Gastrocnemius medialis (tissue), 4 donors: Measurements from ENCODE around the gene MED10.

Experiments
- POLR2A ChIP-seq, 2 donors: fragments of 450-650 bp; IDR thresholded peaks; one replicate each; pipeline ENCODE4 v1.6.1; 2017; ENCODE audit warnings: antibody characterized with exemption in 2 of 2, mild to moderate bottlenecking in 2 of 2, moderate library complexity in 2 of 2
- TF ChIP-seq, protein P1 (sequence below), 5 experiments: fragments of 450-650 bp in 3 of 5; fragments of 200-600 bp in 2 of 5; sonication (generic) in 2 of 5; IDR thresholded peaks in 4 of 5; conservative IDR thresholded peaks in 1 of 5; 1 replicate in 4 of 5; 2 replicates in 1 of 5; pipeline ENCODE4 v1.5.1; 2016 to 2019; ENCODE audit warnings: antibody characterized with exemption in 5 of 5, mild to moderate bottlenecking in 3 of 5, moderate library complexity in 3 of 5

DNA sequence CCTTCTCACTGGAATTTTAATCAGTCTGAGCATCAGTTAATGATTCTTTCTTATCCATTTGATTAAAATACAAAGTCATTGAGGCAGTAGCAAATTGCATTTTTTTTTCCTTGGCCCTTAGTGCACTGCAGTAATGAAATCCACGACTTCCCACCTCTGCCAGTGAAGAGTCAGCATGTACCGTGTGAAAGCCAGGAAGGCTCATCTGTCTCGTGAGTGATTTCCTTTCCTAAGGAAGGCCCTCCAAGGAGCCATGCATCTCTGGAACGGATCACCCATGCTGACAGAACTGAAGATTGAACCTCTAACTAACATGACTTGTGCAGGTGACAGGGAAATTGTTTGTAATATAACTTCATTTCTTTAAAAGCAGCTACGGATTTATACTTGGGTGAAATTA lies 51.6 kb downstream of the MED10 start:
- TF ChIP-seq, protein P1, sequence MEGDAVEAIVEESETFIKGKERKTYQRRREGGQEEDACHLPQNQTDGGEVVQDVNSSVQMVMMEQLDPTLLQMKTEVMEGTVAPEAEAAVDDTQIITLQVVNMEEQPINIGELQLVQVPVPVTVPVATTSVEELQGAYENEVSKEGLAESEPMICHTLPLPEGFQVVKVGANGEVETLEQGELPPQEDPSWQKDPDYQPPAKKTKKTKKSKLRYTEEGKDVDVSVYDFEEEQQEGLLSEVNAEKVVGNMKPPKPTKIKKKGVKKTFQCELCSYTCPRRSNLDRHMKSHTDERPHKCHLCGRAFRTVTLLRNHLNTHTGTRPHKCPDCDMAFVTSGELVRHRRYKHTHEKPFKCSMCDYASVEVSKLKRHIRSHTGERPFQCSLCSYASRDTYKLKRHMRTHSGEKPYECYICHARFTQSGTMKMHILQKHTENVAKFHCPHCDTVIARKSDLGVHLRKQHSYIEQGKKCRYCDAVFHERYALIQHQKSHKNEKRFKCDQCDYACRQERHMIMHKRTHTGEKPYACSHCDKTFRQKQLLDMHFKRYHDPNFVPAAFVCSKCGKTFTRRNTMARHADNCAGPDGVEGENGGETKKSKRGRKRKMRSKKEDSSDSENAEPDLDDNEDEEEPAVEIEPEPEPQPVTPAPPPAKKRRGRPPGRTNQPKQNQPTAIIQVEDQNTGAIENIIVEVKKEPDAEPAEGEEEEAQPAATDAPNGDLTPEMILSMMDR (IDR thresholded peaks at IDR 0.05 in 4 of 5, conservative IDR thresholded peaks at IDR 0.05 in 1 of 5), result no peak
- TF ChIP-seq POLR2A (IDR thresholded peaks at IDR 0.05), result no peak
